IPS-18c (cell line): ENCODE results near the gene KRT35.

Experiments used
- H3K4me3 ChIP-seq: 2 replicates; pipeline ENCODE4 v1.7.0; 2013; ENCODE audit warnings: low read depth, mild to moderate bottlenecking, low read length, moderate library complexity; ENCODE audit not compliant: insufficient read depth
- H3K9me3 ChIP-seq: one replicate; pipeline ENCODE4 v1.6.1; 2013; ENCODE audit warnings: mild to moderate bottlenecking, low read length, moderate library complexity; ENCODE audit not compliant: control insufficient read depth, insufficient read depth

Gene KRT35

DNA sequence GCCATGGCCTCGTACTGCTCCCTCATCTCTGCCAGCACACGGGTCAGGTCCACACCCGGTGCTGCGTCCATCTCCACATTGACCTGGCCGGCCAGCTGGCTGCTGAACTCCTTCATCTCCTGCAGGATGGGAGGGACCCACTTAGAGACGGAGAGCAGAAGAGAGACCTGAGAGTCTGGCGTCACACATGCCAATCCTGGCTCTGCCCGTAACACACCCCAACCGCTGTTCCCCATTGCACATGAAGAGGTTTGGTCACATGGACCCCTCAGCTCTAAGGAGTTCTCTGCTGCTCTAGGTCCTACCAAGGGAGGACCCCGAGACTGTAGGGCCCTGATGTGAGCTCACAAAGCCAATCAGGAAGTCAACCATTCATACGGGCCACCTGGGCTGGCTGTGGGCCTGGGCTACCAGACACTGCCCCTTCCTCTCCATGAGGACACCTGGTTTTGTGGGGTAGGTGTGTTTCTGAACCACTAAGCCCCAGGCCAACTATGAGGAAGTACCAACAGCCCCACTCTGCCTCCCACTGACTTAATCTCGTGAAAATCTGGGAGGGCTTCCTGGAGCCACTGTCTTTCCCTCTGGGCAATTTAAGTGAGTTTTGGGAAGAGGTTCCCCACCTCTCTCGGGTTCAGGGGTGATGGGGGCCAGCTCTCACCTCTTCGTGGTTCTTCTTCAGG lies 35.3 kb upstream of the KRT35 start:
- no peak overlapping the region for H3K4me3 ChIP-seq

DNA sequence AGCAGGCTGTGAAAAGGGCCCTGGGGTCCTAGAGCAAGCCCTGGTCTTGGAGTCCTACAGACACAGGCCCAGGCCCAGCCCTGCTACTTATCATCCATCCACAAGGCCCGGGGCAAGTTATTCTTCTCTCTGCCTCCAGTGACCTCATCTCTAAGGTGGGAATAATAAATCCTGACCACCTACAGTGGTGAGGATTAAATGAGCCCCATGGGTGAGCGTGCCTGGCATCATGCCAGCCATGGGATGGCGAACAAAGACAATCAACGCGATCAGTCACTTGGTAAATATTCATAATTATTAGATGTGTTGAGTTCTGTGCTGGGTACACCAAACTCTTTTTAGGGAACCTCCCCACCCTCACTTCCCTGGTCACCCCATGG lies 32.2 kb upstream of the KRT35 start:
- Histone ChIP-seq H3K9me3 (no peaks in the 10 kb centered on the region), H3K4me3 (no peak overlapping the region)

More for the DNA sequence above, 35.3 kb upstream of the KRT35 start:
- no peaks in the 10 kb centered on the region for H3K9me3 ChIP-seq

DNA sequence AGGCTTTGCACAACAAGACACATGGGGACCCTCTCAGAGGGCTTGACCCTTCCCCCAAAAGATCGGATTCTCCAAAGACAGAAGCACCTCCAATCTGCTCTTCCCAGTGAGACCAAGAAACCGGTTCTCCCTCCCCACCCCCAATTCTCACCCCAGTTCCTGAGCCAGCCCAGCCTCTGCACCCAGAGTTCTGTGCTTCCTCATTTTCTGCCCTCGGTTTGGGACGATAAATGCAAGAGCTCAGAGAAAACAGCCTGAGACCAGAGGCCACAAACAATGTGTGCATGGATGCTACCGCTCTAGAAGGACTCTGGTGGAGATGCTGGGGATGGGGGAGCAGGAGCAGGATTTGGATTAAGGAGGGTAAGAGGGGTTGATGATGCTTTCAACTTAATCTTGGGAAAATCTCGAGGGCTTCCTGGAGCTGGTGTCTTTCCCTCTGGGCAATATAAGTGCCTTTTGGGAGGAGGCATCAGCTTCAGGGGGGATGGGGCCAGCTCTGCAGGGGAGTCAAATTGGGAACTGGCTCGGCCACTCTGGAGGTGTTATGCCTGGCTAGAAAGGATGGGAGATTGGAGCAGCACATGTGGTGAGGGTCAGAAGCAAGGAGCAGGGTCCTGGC lies 31.7 kb upstream of the KRT35 start:
- Histone ChIP-seq H3K4me3 (no peak overlapping the region), H3K9me3 (no peaks in the 10 kb centered on the region)

DNA sequence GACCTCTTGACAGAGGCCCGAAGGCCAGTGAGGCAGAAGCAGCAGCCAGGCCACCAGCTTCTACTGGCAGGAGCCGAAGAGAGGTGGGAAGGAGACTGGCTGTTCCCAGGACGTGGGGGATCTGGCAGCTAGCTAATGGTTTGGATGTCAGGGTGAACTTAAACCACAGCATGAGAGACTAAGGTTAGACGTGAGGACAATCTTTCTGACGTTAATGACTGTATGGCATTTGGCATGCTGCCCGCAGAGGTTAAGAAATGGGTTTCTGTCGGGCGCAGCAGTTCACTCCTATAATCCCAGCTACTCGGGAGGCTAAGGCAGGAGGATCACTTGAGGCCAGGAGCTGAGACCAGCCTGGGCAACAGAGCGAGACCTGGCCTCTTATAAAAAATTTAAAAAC lies 30.8 kb upstream of the KRT35 start:
- no peaks in the 10 kb centered on the region for H3K9me3 ChIP-seq

DNA sequence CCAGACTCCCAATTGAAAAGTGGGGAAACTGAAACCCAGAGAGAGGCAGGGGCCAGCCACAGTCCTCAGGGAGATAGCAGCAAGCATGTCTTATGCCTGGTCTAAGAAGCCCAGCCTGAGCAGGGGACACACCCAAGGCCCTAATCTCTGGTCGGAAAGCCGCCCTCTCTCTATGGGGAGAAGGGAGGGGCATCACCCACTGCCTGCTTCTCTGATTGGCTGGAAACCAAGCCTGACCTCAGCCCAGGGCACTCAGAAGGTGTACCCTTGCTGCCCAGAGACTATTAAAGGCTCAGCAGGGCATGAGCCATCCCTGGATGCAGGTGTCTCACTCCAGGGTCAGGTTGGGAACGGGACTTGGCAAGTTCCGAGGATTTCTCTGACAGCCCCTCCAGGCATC lies 30.2 kb upstream of the KRT35 start:
- H3K4me3 ChIP-seq = no peak overlapping the region
- no peaks in the 10 kb centered on the region for H3K9me3 ChIP-seq

More for the DNA sequence above, 30.8 kb upstream of the KRT35 start:
- H3K4me3 ChIP-seq = no peak overlapping the region

DNA sequence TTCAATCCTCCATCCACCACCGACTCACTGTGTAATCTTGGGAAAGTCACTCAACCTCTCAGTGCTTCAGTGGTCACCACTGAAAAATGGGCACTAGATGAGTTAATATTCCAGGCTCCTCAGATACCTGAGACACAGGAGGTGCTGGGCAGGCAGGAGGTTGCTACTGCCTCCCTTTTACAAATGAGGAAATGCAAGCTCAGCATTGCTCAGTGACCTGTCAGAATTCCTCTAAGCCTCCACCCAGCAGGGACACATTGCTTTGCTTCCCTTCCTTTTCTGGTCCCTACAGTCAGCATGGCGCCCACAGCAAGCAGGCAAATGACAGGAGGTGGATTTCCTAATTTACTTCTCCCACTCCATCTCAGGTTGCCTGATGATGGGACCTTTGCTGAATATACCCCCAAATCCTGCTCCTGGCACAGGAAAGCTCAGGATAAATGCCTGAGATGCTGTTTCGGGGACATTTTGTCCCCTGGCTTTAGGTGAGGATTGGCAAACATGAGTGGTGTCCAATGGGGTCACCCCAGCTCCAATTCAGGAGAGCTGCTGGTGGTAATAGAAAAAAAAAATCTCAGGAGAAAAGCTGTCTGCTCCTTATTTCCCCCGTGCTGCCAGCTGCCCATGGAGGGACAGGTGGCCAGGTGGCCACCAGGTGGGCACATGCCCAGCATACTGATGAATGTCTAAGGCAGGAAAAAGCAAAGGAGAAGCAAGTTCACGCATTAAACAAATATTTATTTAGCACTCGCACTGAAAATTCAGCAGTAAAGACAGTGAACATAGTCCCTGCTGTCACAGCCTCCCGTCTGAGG lies 29.5 kb upstream of the KRT35 start:
- no peaks in the 10 kb centered on the region for H3K9me3 ChIP-seq
- no peak overlapping the region for H3K4me3 ChIP-seq

DNA sequence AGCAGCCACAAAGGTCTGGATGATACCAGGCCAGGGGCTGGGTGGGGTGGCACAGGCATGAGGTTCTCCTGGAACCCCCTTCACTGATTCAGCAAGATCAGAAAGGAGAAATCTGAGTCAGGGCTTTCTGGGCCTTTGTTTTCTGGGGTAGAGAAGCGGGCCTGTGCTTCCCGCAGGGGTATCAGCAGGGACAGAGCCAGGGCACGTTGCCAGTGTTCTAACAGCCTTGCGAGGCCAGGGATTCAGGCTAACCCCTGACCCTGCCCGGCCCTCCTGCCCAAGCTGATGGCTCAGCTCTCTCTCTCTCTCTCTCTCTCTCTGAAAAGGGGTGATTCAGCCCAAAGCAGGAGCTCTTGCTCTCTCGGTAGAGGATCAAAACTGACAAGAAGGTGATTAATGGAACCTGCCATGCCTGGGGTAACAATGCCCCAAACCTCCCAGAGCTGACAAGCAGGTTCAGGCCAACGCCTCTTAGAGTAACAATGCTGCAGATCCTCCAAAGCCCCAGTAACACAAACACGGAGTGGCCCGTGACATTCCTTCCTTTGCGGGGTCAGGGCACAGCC lies 26.4 kb upstream of the KRT35 start:
- no peaks in the 10 kb centered on the region for H3K9me3 ChIP-seq

DNA sequence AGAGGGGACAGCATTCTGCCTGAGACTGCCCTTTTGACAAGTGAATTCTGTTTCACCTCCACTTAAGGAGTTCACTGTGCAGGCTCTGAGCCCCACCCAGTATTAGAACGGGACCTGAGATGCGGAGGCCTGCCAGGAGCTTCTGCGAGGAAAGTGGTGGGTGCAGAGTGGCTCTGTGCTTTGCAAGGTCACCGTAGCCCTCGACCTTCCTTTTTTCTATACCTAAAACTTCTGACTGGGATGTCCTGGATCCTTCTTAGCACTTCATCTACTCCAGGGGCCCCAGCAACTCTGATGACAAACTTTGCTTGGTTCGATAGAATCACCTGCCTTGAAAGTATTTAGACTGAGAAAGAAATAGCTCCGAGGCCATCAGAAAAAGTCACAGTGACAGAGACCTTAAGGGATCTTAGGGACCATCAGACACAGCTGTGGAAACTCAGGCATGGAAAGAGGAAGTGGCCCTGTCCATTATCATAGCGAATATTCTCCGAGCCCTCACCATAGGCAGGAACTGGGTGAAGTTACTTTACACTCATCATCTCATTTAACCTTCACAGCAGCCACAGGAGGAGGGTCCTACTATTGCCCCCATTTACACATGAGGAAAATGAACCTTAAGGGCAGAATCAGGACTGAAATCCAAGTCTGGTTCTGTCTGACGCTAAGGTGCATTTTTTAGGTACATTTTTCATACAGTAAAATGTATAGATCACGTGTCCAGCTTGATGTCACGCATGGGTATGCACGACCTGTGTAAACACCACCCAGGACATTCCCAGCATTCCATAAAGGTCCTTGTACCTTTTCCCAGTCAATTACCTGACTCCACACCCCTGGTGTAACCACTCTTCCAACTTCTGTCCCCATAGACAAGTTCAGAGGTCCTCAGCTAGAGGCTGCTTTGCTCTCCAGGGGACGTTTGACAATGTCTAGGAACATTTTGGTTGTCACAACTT lies 25.1 kb upstream of the KRT35 start:
- H3K9me3 ChIP-seq = no peaks in the 10 kb centered on the region
- no peak overlapping the region for H3K4me3 ChIP-seq

More for the DNA sequence above, 26.4 kb upstream of the KRT35 start:
- no peak overlapping the region for H3K4me3 ChIP-seq

DNA sequence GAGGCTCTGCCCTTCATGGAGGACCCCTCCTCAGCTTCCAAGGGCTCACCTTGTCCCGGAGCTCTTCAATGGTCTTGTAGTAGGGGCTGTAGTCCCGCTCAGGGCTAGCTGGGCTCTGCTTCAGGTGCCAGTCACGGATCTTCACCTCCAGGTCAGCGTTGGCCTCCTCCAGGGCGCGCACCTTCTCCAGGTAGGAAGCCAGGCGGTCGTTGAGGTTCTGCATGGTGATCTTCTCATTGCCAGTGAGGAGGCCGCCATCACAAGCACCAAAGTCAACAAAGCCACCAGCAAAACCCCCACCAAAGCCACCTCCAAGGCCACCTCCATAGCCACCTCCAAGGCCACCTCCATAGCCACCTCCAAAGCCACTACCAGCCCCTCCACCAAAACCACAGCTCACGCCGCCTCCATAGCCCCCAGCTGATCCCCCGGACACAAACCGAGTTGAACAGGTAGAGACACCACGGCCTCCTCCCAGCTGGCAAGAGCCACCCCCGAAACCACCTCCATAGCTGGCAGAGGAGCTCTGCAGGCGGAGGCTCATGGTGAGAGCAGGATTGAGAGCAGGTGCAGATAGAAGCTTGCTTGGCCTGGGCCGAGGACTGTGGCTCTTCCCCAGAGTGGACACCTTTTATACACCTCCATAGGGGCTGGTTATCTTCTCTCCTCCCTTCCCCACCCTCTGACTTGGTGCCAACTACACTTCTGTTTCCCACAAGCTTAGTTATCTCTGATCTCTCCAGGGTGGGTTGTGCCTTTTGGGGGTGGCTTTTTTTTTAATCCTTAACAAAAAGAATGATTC lies 24.3 kb upstream of the KRT35 start, which contains the start of gene KRT13:
KRT13 (minus strand) TSS at position 606 of the 802 bp plus-strand sequence; CDS start at position 544, 62 bp downstream.
- H3K9me3 ChIP-seq = no peaks in the 10 kb centered on the region
- H3K4me3 ChIP-seq = no peak within 1 kb of the TSS

DNA sequence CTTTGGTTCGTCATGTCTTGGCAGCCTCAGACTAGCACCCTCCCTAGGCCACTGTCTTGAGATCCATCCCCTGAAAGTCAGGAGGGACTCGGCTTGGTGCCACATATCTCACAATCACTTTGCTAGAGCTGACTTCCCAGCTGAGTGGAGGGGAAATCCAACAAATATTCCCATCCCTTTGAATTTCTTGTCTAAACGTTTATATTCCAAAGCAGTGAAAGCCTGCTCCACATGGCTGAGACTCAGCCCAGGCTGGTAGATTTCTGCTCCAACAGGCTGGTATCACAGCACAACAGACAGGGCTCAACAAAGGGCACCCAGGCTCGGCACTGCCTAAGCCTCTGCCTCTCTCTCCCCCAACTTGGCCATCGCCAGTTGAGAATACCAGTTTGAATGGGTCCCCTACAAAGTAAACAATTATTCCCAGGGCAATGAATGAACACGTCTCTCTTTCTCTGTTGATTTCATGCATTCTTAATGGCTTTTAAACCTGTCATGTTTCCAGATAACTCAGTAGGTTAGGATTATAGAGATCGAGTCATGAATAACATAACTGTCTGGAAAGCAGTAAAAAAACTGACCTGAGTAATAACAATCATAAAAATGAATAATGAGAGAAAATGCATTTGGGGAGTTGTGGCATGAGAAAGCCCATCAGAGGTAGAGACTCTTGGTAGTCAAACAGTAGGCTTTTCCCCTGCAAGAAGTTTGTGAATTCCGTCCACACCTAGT lies 23.5 kb upstream of the KRT35 start:
- H3K9me3 ChIP-seq = no peaks in the 10 kb centered on the region
- H3K4me3 ChIP-seq = no peak overlapping the region

DNA sequence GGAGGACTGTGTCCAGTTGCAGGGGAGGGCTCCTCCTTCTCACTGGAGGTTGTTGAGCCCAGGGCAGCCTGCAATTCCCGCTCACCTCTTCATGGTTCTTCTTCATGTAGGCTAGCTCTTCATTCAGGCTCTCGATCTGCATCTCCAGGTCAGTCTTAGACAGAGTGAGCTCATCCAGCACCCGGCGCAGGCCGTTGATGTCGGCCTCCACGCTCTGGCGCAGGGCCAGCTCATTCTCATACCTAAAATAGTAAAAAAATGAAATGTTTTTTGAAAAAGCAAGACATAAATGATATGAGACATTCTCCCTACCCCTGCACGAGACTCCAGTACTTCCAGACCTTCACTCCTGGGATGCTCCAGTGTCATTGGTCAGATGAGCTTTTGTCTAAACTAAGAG lies 22.3 kb upstream of the KRT35 start:
- no peaks in the 10 kb centered on the region for H3K9me3 ChIP-seq
- no peak overlapping the region for H3K4me3 ChIP-seq

DNA sequence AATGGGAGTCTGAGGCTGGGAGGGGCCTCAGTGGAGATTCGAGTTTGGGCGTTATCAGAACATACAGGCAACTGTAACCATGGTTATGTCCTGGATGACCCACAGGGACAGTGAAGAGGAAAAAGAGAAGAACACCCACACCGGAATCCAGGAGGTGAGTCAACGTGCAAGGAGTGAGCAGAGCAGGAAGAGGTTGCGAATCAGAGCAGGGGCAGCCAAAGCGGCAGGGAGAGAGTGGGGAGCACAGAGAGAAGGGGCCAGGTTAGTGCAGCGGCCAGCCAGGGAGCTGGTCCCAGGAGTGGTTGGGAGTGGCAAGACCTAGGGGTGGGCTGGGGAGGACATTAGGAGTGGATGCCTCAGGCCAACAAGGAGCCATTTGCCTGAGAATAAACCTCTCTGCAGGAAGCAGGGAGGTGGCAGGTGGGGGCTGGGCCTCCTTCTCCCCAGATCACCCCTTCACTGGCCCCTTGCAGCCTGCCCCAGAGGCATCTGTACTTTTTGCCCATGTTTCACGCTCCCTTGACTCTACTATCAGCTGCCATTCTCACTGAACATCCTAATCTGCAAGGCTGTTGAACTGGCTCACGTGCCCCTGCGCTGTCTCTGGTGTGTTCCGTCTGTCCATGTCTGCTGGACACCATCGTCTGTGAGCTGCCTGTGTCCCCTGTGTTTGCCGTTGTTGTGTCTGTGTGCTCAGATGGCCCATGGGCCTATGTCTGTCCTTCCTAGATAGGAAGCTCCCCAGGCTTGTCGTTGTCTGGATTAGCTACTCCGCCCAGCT lies 19.4 kb upstream of the KRT35 start:
- no peaks in the 10 kb centered on the region for H3K9me3 ChIP-seq
- H3K4me3 ChIP-seq = no peak overlapping the region

DNA sequence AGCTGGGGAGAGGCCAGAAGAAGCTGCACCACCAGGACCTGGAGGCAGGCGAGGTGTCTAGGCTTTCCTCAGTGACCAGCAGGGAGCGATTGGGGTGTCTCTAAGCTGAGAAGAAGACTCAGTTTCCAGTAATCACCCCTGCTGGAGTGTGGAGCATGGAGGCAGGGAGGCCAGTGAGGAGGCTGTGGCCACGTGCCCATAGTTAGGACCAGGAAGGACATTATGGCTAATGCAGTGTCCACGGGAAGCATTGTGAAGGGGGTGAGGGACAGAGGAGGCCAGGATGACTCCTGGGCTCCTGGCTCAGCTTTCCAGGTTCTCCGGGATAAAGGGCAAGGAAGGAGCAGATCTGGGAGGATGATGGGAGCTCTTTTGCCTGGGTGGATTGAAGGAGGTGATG lies 18.8 kb upstream of the KRT35 start:
- Histone ChIP-seq H3K9me3 (no peaks in the 10 kb centered on the region), H3K4me3 (no peak overlapping the region)

DNA sequence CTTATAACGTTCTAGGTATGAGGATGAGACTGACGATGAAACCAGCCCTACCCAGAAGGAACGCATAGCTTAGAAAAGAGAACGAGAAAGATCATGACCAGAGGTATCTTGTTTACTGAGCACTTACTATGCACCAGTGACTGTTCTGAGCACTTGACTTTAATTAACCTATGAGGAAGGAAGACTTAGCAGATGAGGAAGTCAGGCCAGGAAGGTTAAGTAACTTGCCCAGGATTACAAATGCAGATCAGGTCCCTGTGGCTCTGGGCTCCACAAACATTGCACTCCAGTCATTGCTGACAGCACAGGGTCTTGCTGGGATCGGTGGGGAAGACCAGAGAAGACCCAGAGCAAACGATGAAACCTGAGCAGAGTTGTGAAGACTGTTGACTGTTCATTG lies 17.3 kb upstream of the KRT35 start:
- no peaks in the 10 kb centered on the region for H3K9me3 ChIP-seq
- no peak overlapping the region for H3K4me3 ChIP-seq
